Measurements from ENCODE around the gene ADD3. TPM values are rescaled to one million over a fixed set of nuclear protein-coding genes. Genes with fewer than 3 reads are reported as not detected.

ADD3 gene
- total RNA-seq, 3 donors from 2014 or later = 109 to 165 (median 141) TPM

DNA sequence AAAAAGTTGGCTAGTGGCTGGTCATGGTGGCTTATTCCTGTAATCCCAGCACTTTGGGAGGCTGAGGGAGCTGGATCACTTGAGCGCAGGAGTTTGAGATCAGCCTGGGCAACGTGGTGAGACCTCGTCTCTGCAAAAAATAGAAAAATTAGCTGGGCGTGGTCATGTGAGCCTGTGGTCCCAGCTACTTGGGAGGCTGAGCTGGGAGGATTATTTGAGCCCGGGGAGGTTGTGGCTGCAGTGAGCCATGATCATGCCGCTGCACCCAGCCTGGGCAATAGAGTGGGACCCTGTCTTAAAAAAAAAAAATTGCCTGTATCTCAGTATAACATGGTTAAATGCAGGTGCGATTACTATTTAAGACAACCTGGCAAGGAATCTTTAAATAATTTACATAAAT lies 61.0 kb downstream of the ADD3 start:
- no peak for TF ChIP-seq CTCF (IDR thresholded peaks at IDR 0.05)
- intact Hi-C loops (cut with DNase I, micrococcal nuclease) = no loop called here
- Histone ChIP-seq H3K4me1 (ENCODE audit: low read depth) (no peaks in the 10 kb centered on the region), H3K9me3 (no peaks in the 10 kb centered on the region), H3K36me3 (ENCODE audit: low read depth) (no peaks in the 10 kb centered on the region), H3K4me3 (no peak overlapping the region)
- DNase-seq (no peak), ATAC-seq (no peak)

DNA sequence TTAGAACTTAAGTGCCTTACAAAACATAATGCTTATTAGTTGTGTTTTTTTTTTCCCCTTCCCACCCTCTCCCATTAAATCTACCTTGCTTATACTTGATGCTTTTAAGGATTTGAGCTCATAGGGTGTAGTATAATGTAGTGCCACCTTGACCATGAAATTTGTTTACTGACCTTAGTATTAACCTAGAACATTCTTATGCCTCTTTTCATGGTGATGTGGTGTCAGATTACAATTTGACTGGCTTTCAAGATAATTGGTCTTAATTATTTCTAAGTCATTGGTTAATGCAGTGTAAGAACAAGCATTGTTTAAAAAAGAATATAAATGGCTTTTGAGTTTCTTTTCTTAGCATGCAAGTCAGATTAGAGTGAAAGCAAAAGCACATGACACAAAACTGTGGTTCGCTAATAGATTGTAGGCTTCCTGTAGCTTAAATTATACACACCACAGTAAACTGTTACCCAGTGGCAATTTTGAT lies 61.8 kb downstream of the ADD3 start:
- peak; percentile 70 for ATAC-seq
- no peaks in the 10 kb centered on the region for H3K9me3 ChIP-seq
- no peak overlapping the region for H3K4me3 ChIP-seq
- no peaks in the 10 kb centered on the region for H3K4me1 ChIP-seq (ENCODE audit: low read depth)
- no peaks in the 10 kb centered on the region for H3K36me3 ChIP-seq (ENCODE audit: low read depth)
- no peak for TF ChIP-seq CTCF (IDR thresholded peaks at IDR 0.05)
- intact Hi-C loops (cut with DNase I, micrococcal nuclease) = no loop called here
- no peak for DNase-seq

GRCh38 chr10:110073896-110074295 lies 66.1 kb downstream of the ADD3 start:
- peaks cover 27% of the 10 kb centered on the region for H3K4me1 ChIP-seq (ENCODE audit: low read depth)

DNA sequence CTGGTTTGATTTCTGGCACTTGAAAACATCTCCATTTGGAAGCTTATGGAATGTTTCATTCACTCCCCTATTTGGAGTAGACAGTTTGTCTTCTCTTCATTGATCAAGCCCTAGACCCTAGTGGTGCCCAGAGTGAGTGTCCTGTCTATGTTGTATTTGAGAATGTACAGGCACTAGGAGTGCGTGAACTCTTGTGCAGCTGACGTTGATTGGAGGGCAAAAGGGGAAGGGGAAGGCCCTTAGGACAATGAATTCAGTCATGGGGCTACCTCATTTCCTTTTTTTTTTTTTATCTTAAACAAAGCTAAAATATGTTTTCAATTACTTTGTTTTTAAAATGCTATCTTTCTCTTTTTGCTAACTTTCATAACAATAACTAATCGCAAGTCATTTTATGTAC lies 66.5 kb downstream of the ADD3 start:
- DNase-seq (no peak), ATAC-seq (no peak)
- no peak overlapping the region for H3K4me3 ChIP-seq
- H3K9me3 ChIP-seq = no peaks in the 10 kb centered on the region
- intact Hi-C loops (cut with DNase I, micrococcal nuclease) = no loop called here
- no peak for TF ChIP-seq CTCF (IDR thresholded peaks at IDR 0.05)
- H3K4me1 ChIP-seq (ENCODE audit: low read depth) = peaks cover 29% of the 10 kb centered on the region
- H3K36me3 ChIP-seq (ENCODE audit: low read depth) = no peaks in the 10 kb centered on the region

More at GRCh38 chr10:110073896-110074295, 66.1 kb downstream of the ADD3 start:
- DNase-seq = no peak
- intact Hi-C loops (cut with DNase I, micrococcal nuclease) = no loop called here
- TF ChIP-seq CTCF (IDR thresholded peaks at IDR 0.05) = no peak
- ATAC-seq = no peak
- H3K4me3 ChIP-seq = no peak overlapping the region
- H3K36me3 ChIP-seq (ENCODE audit: low read depth) = no peaks in the 10 kb centered on the region
- H3K9me3 ChIP-seq = no peaks in the 10 kb centered on the region

DNA sequence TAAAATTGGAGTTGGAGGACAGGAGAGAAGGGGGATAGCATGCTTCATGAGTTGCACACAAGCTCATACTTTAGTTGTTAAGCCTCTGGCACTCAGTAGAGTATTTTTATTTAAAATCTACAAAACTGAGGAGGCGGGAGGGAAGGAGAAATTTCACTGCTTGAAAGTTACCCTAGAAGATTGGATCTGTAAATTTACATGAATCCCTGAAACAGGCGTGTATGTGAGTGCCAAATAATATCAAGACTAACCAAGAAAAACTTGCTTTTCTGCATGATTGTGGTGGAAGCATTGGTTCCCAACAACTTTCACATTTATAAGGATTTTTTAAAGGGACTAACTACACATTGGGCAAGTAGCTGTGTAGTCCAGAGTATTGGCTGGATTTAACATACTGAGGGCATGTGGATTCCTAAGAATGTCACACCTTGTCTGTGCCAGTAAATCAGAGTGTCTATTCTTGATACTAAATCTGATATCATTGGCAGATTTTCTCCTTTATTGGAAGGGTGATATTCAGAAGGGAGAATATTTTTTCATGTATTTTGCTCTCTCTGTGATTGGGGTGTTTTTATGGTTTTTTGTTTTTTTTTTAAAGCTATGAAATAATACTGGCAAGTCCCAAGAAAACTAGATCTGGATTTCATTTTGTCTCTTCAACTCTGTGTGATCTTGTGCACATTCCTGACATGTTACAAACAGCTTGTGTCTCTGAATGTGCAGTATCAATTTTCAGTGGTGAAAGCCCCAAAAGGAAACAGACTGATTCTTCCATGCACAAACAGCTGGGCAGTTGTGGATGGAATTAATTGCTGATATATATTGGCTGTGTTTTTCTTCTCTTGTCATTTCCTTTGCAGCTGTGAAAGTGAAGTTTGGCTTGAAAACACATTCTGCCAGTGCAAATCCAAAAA lies 67.2 kb downstream of the ADD3 start:
- intact Hi-C loops (cut with DNase I, micrococcal nuclease) = no loop called here
- no peak for ATAC-seq

More for the DNA sequence above, 67.2 kb downstream of the ADD3 start:
- no peak for DNase-seq
- H3K36me3 ChIP-seq (ENCODE audit: low read depth) = no peaks in the 10 kb centered on the region
- H3K4me3 ChIP-seq = no peak overlapping the region
- H3K9me3 ChIP-seq = no peaks in the 10 kb centered on the region
- TF ChIP-seq CTCF (IDR thresholded peaks at IDR 0.05) = no peak
- peaks cover 35% of the 10 kb centered on the region for H3K4me1 ChIP-seq (ENCODE audit: low read depth)
